Measurements from ENCODE around the gene CD74.

Gene CD74

GRCh38 chr5:150436141-150436680, 23.5 kb upstream of the CD74 start:
- no peaks in the 10 kb centered on the region for H3K9me3 Mint-ChIP-seq
- H3K36me3 Mint-ChIP-seq (ENCODE audit: low read depth): peaks cover 4% of the 10 kb centered on the region
- peaks cover 4% of the 10 kb centered on the region for H3K4me1 Mint-ChIP-seq
- no peaks in the 10 kb centered on the region for H3K27me3 Mint-ChIP-seq (ENCODE audit: low read depth)
- peak; percentile 81 to 86 (median 83) for TF ChIP-seq CTCF (IDR thresholded peaks at IDR 0.05; ENCODE audit: unreplicated experiment in 3 of 3)
- H3K27ac Mint-ChIP-seq: peak overlapping the region in 2 of 3 experiments; percentile 22 to 63
- H3K4me3 Mint-ChIP-seq: no peak overlapping the region

GRCh38 chr5:150434464-150434863, 21.8 kb upstream of the CD74 start:
- TF ChIP-seq CTCF (IDR thresholded peaks at IDR 0.05; ENCODE audit: unreplicated experiment in 3 of 3): no peak
- H3K36me3 Mint-ChIP-seq (ENCODE audit: low read depth): no peaks in the 10 kb centered on the region
- H3K9me3 Mint-ChIP-seq: no peaks in the 10 kb centered on the region
- peaks cover 4% of the 10 kb centered on the region for H3K4me1 Mint-ChIP-seq
- H3K27ac Mint-ChIP-seq: no peak overlapping the region
- H3K4me3 Mint-ChIP-seq: no peak overlapping the region
- H3K27me3 Mint-ChIP-seq (ENCODE audit: low read depth): no peaks in the 10 kb centered on the region

GRCh38 chr5:150431574-150431973, 18.9 kb upstream of the CD74 start:
- no peak overlapping the region for H3K4me3 Mint-ChIP-seq
- no peaks in the 10 kb centered on the region for H3K9me3 Mint-ChIP-seq
- peaks cover 14% of the 10 kb centered on the region for H3K4me1 Mint-ChIP-seq
- no peaks in the 10 kb centered on the region for H3K36me3 Mint-ChIP-seq (ENCODE audit: low read depth)
- no peak for TF ChIP-seq CTCF (IDR thresholded peaks at IDR 0.05; ENCODE audit: unreplicated experiment in 3 of 3)
- no peak overlapping the region for H3K27ac Mint-ChIP-seq
- no peaks in the 10 kb centered on the region for H3K27me3 Mint-ChIP-seq (ENCODE audit: low read depth)

GRCh38 chr5:150431048-150431447, 18.3 kb upstream of the CD74 start:
- no peak for TF ChIP-seq CTCF (IDR thresholded peaks at IDR 0.05; ENCODE audit: unreplicated experiment in 3 of 3)
- peaks cover 13% of the 10 kb centered on the region for H3K4me1 Mint-ChIP-seq
- H3K36me3 Mint-ChIP-seq (ENCODE audit: low read depth): no peaks in the 10 kb centered on the region
- no peaks in the 10 kb centered on the region for H3K9me3 Mint-ChIP-seq
- H3K27me3 Mint-ChIP-seq (ENCODE audit: low read depth): no peaks in the 10 kb centered on the region
- H3K4me3 Mint-ChIP-seq: no peak overlapping the region
- no peak overlapping the region for H3K27ac Mint-ChIP-seq

GRCh38 chr5:150429410-150429873, 16.7 kb upstream of the CD74 start:
- TF ChIP-seq CTCF (IDR thresholded peaks at IDR 0.05; ENCODE audit: unreplicated experiment in 3 of 3): no peak
- no peaks in the 10 kb centered on the region for H3K27me3 Mint-ChIP-seq (ENCODE audit: low read depth)
- H3K36me3 Mint-ChIP-seq (ENCODE audit: low read depth): no peaks in the 10 kb centered on the region

GRCh38 chr5:150428978-150429377, 16.3 kb upstream of the CD74 start:
- H3K9me3 Mint-ChIP-seq: no peaks in the 10 kb centered on the region
- peak overlapping the region in 1 of 3 experiments; percentile 52 for H3K27ac Mint-ChIP-seq
- H3K36me3 Mint-ChIP-seq (ENCODE audit: low read depth): no peaks in the 10 kb centered on the region
- H3K27me3 Mint-ChIP-seq (ENCODE audit: low read depth): no peaks in the 10 kb centered on the region
- peaks cover 10% of the 10 kb centered on the region for H3K4me1 Mint-ChIP-seq
- H3K4me3 Mint-ChIP-seq: no peak overlapping the region
- no peak for TF ChIP-seq CTCF (IDR thresholded peaks at IDR 0.05; ENCODE audit: unreplicated experiment in 3 of 3)

More at GRCh38 chr5:150429410-150429873, 16.7 kb upstream of the CD74 start:
- H3K27ac Mint-ChIP-seq: peak overlapping the region in 1 of 3 experiments; percentile 27
- H3K4me1 Mint-ChIP-seq: peaks cover 10% of the 10 kb centered on the region
- no peak overlapping the region for H3K4me3 Mint-ChIP-seq
- no peaks in the 10 kb centered on the region for H3K9me3 Mint-ChIP-seq
